GM19328 (cell line): ENCODE data around the gene CTDSP2.
A peak's percentile ranks its signal among the peaks of the same experiment; 100 is the strongest.
"Not testable (repeated sequence)": the region's sequence is repeated elsewhere in the genome, so short reads cannot be mapped to it uniquely, and the experiment has no call there.

ENCODE experiments used
- ATAC-seq: cut with Tn5 transposase; IDR thresholded peaks from one replicate; pipeline ENCODE4 v1.9.1; 2021; ENCODE audit warnings: mild to moderate bottlenecking, moderate library complexity; ENCODE audit not compliant: unreplicated experiment

The CTDSP2 gene

GRCh38 chr12:57836442-57837375, 9.8 kb downstream of the CTDSP2 start:
- peak; percentile 29 for ATAC-seq

- no peak for ATAC-seq
Observed at GRCh38 chr12:57835366-57836288, 10.9 kb downstream of the CTDSP2 start.

DNA sequence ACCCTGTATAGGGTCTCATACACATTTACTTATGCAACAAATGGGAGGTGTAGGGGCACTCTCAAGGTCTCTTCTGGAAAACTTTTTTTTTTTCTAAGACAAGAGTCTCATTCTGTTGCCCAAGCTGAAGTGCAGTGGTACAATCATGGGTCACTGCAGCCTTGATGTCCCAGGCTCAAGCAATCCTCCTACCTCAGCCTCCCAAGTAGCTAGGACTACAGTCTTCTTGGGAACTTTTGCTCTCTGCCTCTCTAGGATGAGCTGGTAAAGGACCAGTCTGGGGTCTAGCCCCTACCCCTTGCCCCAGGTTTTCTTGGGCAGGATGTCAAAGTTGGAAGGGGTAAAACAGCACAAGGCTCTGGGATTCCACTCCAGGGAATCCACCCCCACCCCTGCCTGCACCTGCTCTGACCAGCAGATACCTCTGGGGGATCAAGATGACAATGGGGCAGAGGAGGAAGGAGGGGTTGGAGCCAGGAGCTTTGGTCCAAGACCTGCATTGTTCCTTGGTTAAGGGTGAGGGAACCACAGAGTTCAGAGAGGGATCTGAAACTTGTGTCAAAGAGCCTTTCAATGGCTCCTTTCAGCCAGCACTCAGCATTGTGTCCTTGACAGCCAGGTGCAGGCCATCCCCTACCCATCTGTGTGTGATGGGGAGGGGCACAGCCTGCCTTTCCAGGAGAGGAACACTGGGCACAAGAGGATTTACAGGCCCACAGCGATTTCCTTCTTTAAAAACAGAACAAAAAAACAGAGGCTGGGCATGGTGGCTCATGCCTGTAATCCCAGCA, 12.2 kb downstream of the CTDSP2 start:
- ATAC-seq, result no peak

DNA sequence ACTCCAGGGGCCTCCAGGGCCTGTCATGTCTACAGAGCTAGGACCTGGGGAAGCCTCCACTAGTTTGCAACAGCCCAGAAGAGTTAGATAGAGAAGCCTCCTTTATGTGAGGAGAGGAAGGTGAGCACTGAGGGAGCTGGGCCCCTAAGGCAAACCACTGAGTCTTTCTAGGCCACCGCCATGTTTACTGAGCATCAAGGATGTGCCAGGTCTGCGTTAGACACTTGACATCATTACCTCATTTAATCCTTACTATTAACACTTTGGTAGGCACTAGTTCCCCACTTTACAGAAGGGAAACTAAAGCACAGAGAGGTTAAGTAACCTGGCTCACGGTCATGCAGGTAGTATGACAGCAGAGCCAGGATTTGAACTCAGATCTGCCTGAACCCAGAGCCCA, 12.9 kb downstream of the CTDSP2 start:
- ATAC-seq, result no peak

- no peak for ATAC-seq
Observed at GRCh38 chr12:57832966-57833365, 13.6 kb downstream of the CTDSP2 start.

DNA sequence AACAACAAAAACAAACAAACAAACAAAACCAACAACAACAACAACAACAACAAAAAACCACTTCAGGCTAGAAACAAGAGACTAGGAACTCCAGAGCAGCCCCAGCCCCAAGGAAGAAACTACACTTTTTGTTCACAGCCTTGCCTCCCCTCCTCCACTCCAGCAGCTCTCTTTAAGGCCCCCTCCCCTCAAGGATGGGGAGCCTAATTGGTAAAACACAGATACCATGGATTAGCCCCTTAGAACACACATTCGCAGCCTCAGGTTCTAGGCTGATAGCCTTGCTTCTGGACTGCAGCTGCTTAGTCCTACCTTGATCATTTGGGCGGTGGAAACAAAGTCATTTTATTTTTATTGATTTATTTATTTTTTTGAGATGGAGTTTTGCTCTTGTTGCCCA, 16.1 kb downstream of the CTDSP2 start:
- ATAC-seq, result no peak

DNA sequence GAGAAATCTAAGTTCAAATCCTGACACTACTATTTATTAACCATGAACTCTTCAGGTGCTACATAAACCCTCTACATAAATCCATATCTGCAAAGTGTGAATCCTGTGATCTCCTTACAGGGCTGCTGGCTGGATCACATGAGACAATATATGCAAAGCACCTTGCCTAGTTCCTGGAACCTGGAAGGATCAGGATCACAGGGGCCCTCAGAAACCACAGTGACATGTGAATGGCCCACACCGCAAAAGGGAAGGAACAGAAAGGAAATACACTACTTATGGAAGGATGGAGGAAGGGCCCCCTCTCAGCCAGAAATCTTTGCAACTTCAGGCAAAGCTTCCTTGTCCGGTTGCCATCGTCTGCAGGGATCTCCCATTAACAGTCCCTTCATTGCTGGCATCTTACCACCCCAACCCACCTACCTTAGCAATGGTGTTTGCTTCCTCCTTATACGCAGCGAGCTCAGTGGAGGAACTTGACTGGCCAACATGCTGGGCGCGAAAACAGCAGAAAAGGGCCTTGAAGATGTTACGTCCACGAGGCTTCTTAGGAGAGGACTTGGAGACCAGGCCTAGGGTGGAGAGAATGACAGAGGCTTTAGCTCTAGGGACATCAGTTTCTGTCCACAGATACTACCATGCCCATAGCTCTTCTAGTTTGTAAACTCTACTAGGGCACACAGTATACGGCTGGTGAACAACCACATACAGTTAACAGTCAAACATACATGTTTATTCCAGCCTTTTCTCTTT, 17.3 kb downstream of the CTDSP2 start:
- no peak for ATAC-seq

- ATAC-seq, result no peak
Observed at GRCh38 chr12:57826966-57827365, 19.6 kb downstream of the CTDSP2 start.

DNA sequence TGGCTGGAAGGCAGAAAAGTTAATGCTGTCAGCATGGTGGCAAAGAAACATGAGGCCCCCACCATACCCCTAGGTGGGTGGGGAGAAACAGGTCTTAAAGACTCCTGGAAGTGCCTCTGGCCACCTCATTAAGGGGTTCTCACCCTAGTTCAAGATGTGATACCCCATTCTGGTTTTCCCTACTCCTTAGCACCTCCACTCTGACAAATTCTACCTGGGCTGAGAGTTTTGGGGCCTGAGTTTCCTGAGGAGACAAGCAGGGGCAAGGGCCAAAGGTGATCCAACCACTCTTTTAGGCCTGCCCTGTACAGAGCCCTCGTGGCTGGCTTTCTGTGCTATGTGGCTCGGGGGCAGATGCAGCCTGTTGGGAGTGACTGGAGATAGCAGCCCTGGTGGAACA, 20.1 kb downstream of the CTDSP2 start:
- no peak for ATAC-seq

DNA sequence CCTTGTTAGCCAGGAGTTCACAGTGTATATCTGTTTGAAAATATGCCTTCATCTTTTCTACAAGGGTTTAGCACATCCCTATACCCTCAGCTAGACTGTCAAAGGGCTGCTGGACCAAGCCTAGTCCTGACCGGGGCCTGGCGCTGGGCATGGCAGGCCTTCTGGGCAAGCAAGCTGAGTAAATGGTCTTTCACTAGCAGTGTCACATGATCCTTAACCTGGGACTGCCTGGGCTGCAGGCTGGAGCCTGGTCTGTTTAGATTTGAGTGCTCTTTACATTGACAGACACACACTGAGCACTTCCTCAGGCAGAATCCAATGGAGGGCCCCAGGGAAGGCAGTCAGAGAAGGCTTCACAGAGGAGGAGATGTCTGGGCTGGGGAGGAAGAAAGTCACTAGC, 21.1 kb downstream of the CTDSP2 start:
- ATAC-seq, result no peak

- no peak for ATAC-seq
Observed at GRCh38 chr12:57823908-57824640, 22.5 kb downstream of the CTDSP2 start.

GRCh38 chr12:57823131-57823907, 23.2 kb downstream of the CTDSP2 start:
- no peak for ATAC-seq

GRCh38 chr12:57822392-57823130, 24.0 kb downstream of the CTDSP2 start:
- no peak for ATAC-seq

GRCh38 chr12:57821474-57822214, 24.9 kb downstream of the CTDSP2 start:
- no peak for ATAC-seq

- not testable (repeated sequence) for ATAC-seq
Observed at GRCh38 chr12:57821015-57821414, 25.5 kb downstream of the CTDSP2 start.

DNA sequence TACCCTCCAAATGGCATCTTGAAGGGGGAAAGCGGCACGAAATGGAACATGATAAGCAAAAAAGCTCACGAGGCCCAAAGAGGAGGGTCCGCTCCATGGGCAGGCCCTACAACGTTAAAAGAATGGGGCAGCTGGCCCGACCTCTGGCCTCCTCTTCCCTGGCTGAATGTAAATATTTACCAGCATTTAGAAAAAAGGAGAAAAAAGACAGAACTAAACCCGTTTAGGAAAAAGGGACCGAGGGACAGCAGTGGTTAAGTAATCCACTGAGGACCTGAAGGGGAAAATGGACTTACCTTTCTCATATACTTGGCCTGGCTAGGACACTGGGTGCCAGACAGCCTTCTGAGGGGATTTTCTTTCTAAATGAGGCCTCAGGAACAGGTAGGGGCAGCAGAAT, 26.4 kb downstream of the CTDSP2 start:
- not testable (repeated sequence) for ATAC-seq

DNA sequence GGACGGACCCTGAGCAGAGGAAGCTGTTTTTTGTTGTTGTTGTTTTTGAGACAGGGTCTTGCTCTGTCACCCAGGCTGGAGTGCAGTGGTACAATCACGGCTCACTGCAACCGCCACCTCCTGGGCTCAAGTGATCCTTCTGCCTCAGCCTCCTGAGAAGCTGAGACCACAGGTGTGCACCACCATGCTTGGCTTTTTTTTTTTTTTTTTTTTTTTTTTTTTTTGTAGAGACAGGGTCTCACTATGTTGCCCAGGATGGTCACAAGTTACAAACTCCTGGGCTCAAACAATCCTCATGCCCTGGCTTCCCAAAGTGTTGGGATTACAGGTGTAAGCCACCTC, 28.6 kb downstream of the CTDSP2 start:
- ATAC-seq, result not testable (repeated sequence)
